GM10248 (cell line): ENCODE data around the gene KCNQ1.

Experiments
- CTCF ChIA-PET: fragments of 300-600 bp; sonication (Branson Sonifier 250); formaldehyde crosslinking; extraction: SDS; loops from one replicate; lab custom pipeline; 2021; ENCODE audit warnings: antibody characterized with exemption; lab: Yijun Ruan, JAX
- POLR2A ChIA-PET: fragments of 350-650 bp; sonication (Branson Sonifier 250); formaldehyde crosslinking; extraction: SDS; loops from one replicate; lab custom pipeline; 2020; ENCODE audit warnings: antibody characterized with exemption; lab: Yijun Ruan, JAX
- DNase-seq: peaks from one replicate; pipeline ENCODE4 v3.0.0; 2012; ENCODE audit errors: extremely low spot score
- CTCF ChIP-seq: IDR thresholded peaks from 2 replicates; pipeline ENCODE4 v1.5.1; 2012; ENCODE audit warnings: mild to moderate bottlenecking, low read depth; ENCODE audit errors: extremely low read depth, missing control alignments, control extremely low read depth

The KCNQ1 gene

GRCh38 chr11:2841411-2842190 is 396.8 kb downstream of the KCNQ1 start:
- CTCF ChIA-PET, result no interaction called here

DNA sequence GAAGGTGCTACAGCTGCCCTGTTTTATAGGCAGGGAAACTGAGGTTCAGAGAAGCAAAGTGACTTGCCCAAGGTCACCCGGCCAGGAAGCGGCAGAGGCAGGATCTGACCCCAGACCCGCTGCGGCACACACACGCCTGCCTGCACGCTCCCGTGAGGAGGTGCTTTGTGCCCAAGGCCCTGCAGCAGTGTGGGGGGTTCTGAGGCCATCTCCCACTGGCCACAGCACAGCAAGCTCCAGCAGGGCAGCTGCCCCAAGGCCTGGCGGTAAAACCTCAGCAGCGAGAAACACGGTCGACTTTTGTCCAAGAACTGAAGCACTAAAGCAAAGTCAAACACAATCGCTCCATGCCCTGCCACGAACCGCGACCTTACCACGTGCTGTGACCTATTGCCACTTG is 398.1 kb downstream of the KCNQ1 start:
- no peak for DNase-seq
- ChIA-PET POLR2A (no interaction called here), CTCF (no interaction called here)
- TF ChIP-seq CTCF, result no peak

More at GRCh38 chr11:2841411-2842190, 396.8 kb downstream of the KCNQ1 start:
- no peak for DNase-seq
- POLR2A ChIA-PET, result no interaction called here
- TF ChIP-seq CTCF, result no peak

DNA sequence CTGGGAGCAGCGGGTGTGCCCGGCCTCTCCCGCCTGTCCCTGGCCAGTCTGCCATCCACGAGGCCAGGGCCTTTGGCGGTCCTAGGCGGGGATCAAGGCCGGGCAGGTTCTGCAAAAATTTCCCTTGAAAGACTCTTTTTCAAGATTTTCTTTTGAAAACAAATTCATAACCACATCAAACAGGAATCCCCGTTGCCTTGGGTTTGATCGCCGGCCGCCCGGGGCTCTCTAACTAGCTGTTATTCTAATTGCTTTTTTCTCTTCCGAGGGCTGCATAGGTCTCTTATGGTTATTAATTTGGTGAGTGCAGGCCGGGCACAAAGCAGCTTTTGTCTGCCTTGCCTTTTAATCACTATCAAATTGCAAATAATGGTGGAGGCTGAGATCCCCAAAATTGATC is 398.7 kb downstream of the KCNQ1 start:
- ChIA-PET POLR2A (no interaction called here), CTCF (no interaction called here)
- TF ChIP-seq CTCF, result no peak
- no peak for DNase-seq

DNA sequence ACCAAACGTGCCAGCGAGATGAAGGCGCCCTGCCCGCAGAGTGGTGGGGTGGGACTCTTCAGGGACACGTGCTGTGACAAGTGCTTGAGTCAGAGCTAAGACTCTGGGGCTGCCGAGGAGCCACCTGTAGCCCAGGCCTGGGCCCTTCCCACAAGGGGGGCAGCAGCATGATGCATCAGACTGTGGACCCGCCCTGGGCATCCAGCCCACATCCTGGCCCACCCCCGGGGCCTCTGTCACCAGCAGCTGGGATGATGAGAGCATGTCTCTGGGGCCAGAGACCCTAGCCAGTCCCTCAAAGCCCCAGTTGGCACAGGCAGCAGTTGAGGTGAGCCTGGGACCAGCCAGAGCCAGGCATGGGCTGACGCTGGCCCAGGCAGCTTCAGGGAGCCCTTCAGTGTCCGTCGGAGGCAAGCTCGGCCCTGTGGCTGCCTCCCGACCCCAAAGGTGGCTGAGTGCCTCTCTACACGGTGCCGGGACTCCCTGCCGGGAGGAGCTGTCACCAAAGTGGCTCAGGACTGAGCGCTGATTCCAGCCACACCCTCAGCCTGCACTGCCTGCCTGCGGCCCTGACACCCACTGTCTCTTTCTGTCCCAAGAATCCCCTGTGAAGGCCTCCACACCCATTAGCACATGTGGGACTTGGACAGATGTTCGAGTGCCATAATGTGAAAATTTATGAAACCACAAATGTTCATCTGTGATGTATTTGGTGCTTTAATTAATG is 399.5 kb downstream of the KCNQ1 start:
- TF ChIP-seq CTCF, result no peak
- no peak for DNase-seq
- ChIA-PET POLR2A (no interaction called here), CTCF (no interaction called here)

GRCh38 chr11:2844996-2845395 is 400.2 kb downstream of the KCNQ1 start:
- ChIA-PET POLR2A (no interaction called here), CTCF (no interaction called here)
- no peak for TF ChIP-seq CTCF
- no peak for DNase-seq

- DNase-seq, result no peak
- ChIA-PET CTCF (no interaction called here), POLR2A (no interaction called here)
- TF ChIP-seq CTCF, result no peak
Observed at GRCh38 chr11:2846056-2846455, 401.2 kb downstream of the KCNQ1 start.
